Kidney (tissue), 14 donors: ENCODE results near the gene ITSN2. TPM values are rescaled to one million over a fixed set of nuclear protein-coding genes. Genes with fewer than 3 reads are reported as not detected.

Experiments used
- DNase-seq, 5 donors: peaks; one replicate each; pipeline ENCODE4 v3.0.0-alpha.2; 2013 to 2020
- FAIRE-seq: peaks from 2 replicates; lab custom pipeline; 2012; peaks lifted over from hg19 to GRCh38; lab: Jason Lieb, UNC
- H3K27ac ChIP-seq, 2 donors: one replicate each; pipeline ENCODE4 v1.7.0; 2013; ENCODE audit warnings: low read depth in 2 of 2, low read length in 2 of 2, inconsistent platforms in 1 of 2
- H3K27me3 ChIP-seq: one replicate; pipeline ENCODE4 v1.7.1; 2013; ENCODE audit warnings: low read length, inconsistent platforms; ENCODE audit not compliant: control insufficient read depth, insufficient read depth
- H3K36me3 ChIP-seq, 3 donors: one replicate each; pipeline versions ENCODE4 v1.7.0 to v1.7.1; 2013; ENCODE audit warnings: low read length in 3 of 3, control low read depth in 1 of 3, inconsistent platforms in 1 of 3; ENCODE audit not compliant: insufficient read depth in 3 of 3, control insufficient read depth in 2 of 3
- H3K4me1 ChIP-seq, 3 donors: one replicate each; pipeline versions ENCODE4 v1.7.0 to v1.7.1; 2013; ENCODE audit warnings: low read length in 3 of 3, inconsistent platforms in 1 of 3, low read depth in 1 of 3; ENCODE audit not compliant: control insufficient read depth in 2 of 3, insufficient read depth in 2 of 3
- H3K4me3 ChIP-seq, 3 donors: one replicate each; pipeline versions ENCODE4 v1.7.0 to v1.8.1; 2013; ENCODE audit warnings: low read length in 3 of 3, control low read depth in 1 of 3, inconsistent platforms in 1 of 3
- H3K9ac ChIP-seq, 3 donors: one replicate each; pipeline versions ENCODE4 v1.7.0 to v1.7.1; 2013; ENCODE audit warnings: low read length in 3 of 3, control low read depth in 1 of 3, inconsistent platforms in 1 of 3
- H3K9me3 ChIP-seq, 3 donors: one replicate each; pipeline versions ENCODE4 v1.7.0 to v1.7.1; 2013; ENCODE audit warnings: low read length in 3 of 3, control low read depth in 1 of 3, inconsistent platforms in 1 of 3; ENCODE audit not compliant: control insufficient read depth in 2 of 3, insufficient read depth in 1 of 3
- intact Hi-C: fragments of 100-400 bp; cut with DNase I; formaldehyde crosslinking; loops from one replicate; pipeline ENCODE4 v1.11.1; 2022
- polyA plus RNA-seq: library from polyadenylated mRNA; stranded (reverse); fragments of 350-450 nt; fragmentation: Illumina TruSeq; extraction: RNeasy Lipid Tissue Mini Kit (QIAGEN cat#74804); gene quantifications from one replicate; pipeline ENCODE4 v1.2.3, GENCODE V29; 2014; ENCODE audit warnings: low read depth, low replicate concordance; ENCODE audit not compliant: insufficient read depth
- total RNA-seq: library from RNA; stranded (reverse); fragmentation: NEBNext Ultra II Directional; extraction: Animal tissue kit (Norgen Biotek cat#: 25700); gene quantifications from one replicate; pipeline ENCODE4 v1.2.1, GENCODE V29; 2021
- TF ChIP-seq, protein P1 (sequence below): IDR thresholded peaks from 3 replicates; pipeline ENCODE4 v1.5.1; 2012; ENCODE audit warnings: mild to moderate bottlenecking, moderate library complexity, borderline replicate concordance; ENCODE audit not compliant: insufficient read depth; ENCODE audit errors: extremely low read depth
- donor health status: control.
- donor health status: control.
- donor health status: control.
- donor health status: control.
- donor health status: control.
- donor health status: DM: yes; HTN: yes; CAD: no.
- donor health status: Normal renal cell carcinoma (clear cell type).

ITSN2 gene
- total and polyA plus RNA-seq, 2 donors from 2014 or later = 20.1 to 72.8 TPM

DNA sequence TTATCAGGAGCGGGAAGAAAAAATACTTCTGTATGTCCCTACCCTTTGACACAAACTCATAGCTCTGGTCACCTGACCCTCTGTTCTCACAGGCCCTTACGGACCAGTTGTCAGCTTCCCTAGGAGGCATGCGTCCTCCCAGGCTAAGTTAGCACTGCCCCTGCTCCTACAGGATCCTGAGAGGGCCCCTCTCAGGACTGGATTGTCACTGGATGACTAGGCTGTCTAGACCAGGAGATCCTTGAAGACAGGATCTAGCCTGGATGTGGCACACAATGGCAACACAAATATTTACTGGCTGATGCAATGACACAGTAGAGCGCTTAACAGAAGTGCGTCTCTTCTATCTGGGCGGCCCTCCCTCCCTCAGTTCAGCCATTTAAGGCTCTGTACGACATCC is 177.8 kb downstream of the ITSN2 start:
- Histone ChIP-seq H3K9me3 (no peaks in the 10 kb centered on the region), H3K4me1 (no peaks in the 10 kb centered on the region)
- FAIRE-seq = no peak

DNA sequence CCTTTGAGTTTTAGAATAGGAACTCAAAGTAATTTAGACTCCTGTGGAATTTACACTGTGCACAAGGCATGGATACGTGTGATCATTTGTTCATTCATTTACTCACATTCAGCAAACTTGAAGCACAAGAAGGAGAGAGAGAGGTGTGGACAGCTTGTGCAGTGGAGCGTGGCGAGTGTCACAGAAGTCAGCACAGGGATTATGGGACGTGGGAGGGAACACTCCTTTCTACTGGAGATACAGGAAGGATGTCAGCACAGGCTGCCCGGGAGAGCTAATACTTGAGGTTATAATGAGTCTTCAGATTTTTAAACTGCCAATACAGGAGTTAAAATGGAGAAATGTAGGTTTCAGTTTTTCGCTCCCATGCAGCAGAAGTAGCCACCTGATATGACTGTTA is 178.5 kb downstream of the ITSN2 start:
- H3K36me3 ChIP-seq = no peaks in the 10 kb centered on the region
- TF ChIP-seq, protein P1, sequence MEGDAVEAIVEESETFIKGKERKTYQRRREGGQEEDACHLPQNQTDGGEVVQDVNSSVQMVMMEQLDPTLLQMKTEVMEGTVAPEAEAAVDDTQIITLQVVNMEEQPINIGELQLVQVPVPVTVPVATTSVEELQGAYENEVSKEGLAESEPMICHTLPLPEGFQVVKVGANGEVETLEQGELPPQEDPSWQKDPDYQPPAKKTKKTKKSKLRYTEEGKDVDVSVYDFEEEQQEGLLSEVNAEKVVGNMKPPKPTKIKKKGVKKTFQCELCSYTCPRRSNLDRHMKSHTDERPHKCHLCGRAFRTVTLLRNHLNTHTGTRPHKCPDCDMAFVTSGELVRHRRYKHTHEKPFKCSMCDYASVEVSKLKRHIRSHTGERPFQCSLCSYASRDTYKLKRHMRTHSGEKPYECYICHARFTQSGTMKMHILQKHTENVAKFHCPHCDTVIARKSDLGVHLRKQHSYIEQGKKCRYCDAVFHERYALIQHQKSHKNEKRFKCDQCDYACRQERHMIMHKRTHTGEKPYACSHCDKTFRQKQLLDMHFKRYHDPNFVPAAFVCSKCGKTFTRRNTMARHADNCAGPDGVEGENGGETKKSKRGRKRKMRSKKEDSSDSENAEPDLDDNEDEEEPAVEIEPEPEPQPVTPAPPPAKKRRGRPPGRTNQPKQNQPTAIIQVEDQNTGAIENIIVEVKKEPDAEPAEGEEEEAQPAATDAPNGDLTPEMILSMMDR = no peak
- H3K4me1 ChIP-seq = no peaks in the 10 kb centered on the region
- no peak overlapping the region for H3K9ac ChIP-seq
- H3K27ac ChIP-seq = no peak overlapping the region
- DNase-seq = peak in 4 of 5 donors; percentile 60 to 74 (median 66)
- intact Hi-C loops = no loop called here
- H3K9me3 ChIP-seq = no peaks in the 10 kb centered on the region
- H3K4me3 ChIP-seq = no peak overlapping the region
- H3K27me3 ChIP-seq = no peaks in the 10 kb centered on the region
- no peak for FAIRE-seq

More for the DNA sequence above, 177.8 kb downstream of the ITSN2 start:
- Histone ChIP-seq H3K27ac (no peak overlapping the region), H3K9ac (no peak overlapping the region), H3K36me3 (no peaks in the 10 kb centered on the region), H3K4me3 (no peak overlapping the region), H3K27me3 (no peaks in the 10 kb centered on the region)
- TF ChIP-seq, protein P1 = no peak
- intact Hi-C loops = no loop called here
- DNase-seq = no peak

GRCh38 chr2:24179683-24180082 is 180.7 kb downstream of the ITSN2 start:
- H3K4me3 ChIP-seq = no peak overlapping the region
- H3K9me3 ChIP-seq = no peaks in the 10 kb centered on the region
- H3K9ac ChIP-seq = no peak overlapping the region
- TF ChIP-seq, protein P1 = no peak
- H3K27ac ChIP-seq = no peak overlapping the region
- FAIRE-seq = no peak
- intact Hi-C loops = no loop called here
- no peaks in the 10 kb centered on the region for H3K27me3 ChIP-seq
- no peak for DNase-seq
- H3K36me3 ChIP-seq = no peaks in the 10 kb centered on the region
- H3K4me1 ChIP-seq = no peaks in the 10 kb centered on the region

DNA sequence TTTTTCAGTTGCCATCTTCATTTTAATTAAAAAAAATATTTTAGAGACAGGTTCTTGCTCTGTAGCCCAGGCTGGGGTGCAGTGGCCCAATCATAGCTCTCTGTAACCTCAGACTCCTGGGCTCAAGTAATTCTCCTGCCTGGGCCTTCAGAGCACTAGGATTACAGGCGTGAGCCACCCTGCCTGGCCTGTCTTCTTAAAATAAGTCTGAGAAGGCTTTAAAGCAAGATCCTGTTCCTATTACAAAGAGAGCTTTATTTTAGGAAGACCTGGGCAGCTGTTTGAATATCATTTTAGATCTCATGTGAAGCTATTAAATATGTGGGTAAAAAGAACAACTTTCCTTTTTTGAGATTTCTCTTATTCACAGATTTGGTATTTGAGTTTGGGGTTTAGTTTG is 184.0 kb downstream of the ITSN2 start:
- DNase-seq (no peak), FAIRE-seq (no peak)
- no peak overlapping the region for H3K4me3 ChIP-seq
- no peaks in the 10 kb centered on the region for H3K9me3 ChIP-seq
- TF ChIP-seq, protein P1 = no peak
- no peaks in the 10 kb centered on the region for H3K4me1 ChIP-seq
- no peak overlapping the region for H3K27ac ChIP-seq
- no peak overlapping the region for H3K9ac ChIP-seq
- intact Hi-C loops = no loop called here
- H3K36me3 ChIP-seq = no peaks in the 10 kb centered on the region
- no peaks in the 10 kb centered on the region for H3K27me3 ChIP-seq
